ENCODE results near the gene UBE2M. TPM values are rescaled to one million over a fixed set of nuclear protein-coding genes. Genes with fewer than 3 reads are reported as not detected.
A peak's percentile ranks its signal among the peaks of the same experiment; 100 is the strongest.
"Not testable (repeated sequence)": the region's sequence is repeated elsewhere in the genome, so short reads cannot be mapped to it uniquely, and the experiment has no call there.

The UBE2M gene
- total and polyA plus RNA-seq, 2 experiments from 2014 or later, result 27.6 to 64.5 TPM

DNA sequence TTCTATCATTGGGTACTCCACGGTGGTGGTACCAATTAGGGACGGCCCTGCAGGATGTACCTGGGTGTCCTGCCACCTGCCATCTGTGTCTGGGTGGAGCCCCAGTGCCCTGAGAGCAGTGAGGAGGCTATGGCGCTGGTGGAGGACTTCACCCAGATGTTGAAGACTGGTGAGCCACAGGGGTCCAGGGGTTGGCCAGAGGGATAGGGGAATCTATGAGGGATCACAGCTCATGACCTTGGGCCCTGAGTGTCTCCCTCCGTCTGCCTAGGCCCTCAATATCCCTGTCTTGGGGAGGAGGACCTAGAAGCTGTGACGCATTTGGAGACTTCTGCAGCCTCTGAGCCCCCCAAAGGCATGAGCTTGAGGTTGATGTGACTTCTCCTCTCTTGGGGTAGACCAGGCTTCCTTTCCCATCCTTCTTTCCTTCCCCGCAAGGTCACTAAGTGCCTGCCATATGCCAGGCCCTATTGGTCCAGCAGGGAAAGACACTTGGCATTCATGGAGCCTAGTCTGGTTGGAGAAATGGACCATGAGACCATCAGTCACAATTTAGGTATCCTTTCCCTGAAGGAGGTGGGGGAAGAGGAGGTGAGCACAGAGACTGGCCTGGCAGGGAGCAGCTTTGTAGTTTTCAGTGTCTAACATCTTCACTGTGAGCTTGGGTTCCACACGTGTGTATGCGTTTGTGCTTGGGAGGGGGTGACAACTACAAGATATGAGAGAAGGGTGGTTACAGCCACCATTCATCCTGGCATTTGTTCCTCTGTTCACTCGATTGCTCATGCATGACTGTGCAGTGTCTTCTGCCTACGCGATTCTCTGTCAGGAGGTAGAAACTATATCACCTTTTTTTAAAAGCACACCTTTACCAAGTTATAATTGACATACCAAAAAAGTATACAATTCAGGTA lies 19.9 kb upstream of the UBE2M start (continued):
- TF ChIP-seq, protein P1, sequence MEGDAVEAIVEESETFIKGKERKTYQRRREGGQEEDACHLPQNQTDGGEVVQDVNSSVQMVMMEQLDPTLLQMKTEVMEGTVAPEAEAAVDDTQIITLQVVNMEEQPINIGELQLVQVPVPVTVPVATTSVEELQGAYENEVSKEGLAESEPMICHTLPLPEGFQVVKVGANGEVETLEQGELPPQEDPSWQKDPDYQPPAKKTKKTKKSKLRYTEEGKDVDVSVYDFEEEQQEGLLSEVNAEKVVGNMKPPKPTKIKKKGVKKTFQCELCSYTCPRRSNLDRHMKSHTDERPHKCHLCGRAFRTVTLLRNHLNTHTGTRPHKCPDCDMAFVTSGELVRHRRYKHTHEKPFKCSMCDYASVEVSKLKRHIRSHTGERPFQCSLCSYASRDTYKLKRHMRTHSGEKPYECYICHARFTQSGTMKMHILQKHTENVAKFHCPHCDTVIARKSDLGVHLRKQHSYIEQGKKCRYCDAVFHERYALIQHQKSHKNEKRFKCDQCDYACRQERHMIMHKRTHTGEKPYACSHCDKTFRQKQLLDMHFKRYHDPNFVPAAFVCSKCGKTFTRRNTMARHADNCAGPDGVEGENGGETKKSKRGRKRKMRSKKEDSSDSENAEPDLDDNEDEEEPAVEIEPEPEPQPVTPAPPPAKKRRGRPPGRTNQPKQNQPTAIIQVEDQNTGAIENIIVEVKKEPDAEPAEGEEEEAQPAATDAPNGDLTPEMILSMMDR (conservative IDR thresholded peaks at IDR 0.05; ENCODE audit: low read depth in 2 of 2), result no peak
- TF ChIP-seq, protein P2, sequence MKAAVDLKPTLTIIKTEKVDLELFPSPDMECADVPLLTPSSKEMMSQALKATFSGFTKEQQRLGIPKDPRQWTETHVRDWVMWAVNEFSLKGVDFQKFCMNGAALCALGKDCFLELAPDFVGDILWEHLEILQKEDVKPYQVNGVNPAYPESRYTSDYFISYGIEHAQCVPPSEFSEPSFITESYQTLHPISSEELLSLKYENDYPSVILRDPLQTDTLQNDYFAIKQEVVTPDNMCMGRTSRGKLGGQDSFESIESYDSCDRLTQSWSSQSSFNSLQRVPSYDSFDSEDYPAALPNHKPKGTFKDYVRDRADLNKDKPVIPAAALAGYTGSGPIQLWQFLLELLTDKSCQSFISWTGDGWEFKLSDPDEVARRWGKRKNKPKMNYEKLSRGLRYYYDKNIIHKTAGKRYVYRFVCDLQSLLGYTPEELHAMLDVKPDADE (IDR thresholded peaks at IDR 0.05), result no peak
- no peak for TF ChIP-seq EZH2phosphoT487 (IDR thresholded peaks at IDR 0.05; ENCODE audit: unreplicated experiment)

DNA sequence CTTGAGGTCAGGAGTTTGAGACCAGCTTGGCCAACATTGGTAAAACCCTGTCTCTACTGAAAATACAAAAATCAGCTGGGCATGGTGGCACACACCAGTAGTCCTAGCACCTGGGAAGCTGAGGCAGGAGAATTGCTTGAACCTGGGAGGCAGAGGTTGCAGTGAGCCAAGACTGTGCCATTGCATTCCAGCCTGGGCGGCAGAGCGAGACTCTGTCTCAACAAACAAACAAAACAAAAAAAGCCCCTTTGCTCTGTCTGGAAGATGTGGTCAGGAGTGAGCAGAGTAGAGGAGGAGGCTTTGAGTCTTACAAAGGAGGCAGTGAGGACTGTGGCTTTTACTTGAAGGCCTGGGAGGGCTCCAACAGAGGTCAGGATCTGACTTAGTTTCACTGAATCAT lies 19.2 kb upstream of the UBE2M start:
- not testable (repeated sequence) for H3K4me3 Mint-ChIP-seq; H3K27ac ChIP-seq (ENCODE audit: low read depth); H3K27me3 ChIP-seq (ENCODE audit: insufficient read depth); H3K4me3 ChIP-seq; H3K9me2 ChIP-seq (ENCODE audit: insufficient read depth); H3K27ac Mint-ChIP-seq; DNase-seq (ENCODE audit: low spot score); H2AFZ ChIP-seq; H3K36me3 ChIP-seq (ENCODE audit: insufficient read depth); ATAC-seq; H3K4me2 ChIP-seq; H3K9me3 Mint-ChIP-seq; H4K20me1 ChIP-seq (replicated peaks; ENCODE audit: insufficient read depth)
- peaks cover 12% of the 10 kb centered on the region for H3K4me1 ChIP-seq (ENCODE audit: insufficient read depth)
- Mint-ChIP-seq H3K36me3 (ENCODE audit: low read depth) (peaks cover 11% of the 10 kb centered on the region), H3K4me1 (peaks cover 20% of the 10 kb centered on the region), H3K27me3 (ENCODE audit: insufficient read depth, low read depth, poor library complexity) (peaks cover 18% of the 10 kb centered on the region)
- peaks cover 23% of the 10 kb centered on the region for H3K79me2 ChIP-seq (replicated peaks; ENCODE audit: insufficient read depth)
- peaks cover 17% of the 10 kb centered on the region for H3F3A ChIP-seq (replicated peaks; ENCODE audit: low read depth)

DNA sequence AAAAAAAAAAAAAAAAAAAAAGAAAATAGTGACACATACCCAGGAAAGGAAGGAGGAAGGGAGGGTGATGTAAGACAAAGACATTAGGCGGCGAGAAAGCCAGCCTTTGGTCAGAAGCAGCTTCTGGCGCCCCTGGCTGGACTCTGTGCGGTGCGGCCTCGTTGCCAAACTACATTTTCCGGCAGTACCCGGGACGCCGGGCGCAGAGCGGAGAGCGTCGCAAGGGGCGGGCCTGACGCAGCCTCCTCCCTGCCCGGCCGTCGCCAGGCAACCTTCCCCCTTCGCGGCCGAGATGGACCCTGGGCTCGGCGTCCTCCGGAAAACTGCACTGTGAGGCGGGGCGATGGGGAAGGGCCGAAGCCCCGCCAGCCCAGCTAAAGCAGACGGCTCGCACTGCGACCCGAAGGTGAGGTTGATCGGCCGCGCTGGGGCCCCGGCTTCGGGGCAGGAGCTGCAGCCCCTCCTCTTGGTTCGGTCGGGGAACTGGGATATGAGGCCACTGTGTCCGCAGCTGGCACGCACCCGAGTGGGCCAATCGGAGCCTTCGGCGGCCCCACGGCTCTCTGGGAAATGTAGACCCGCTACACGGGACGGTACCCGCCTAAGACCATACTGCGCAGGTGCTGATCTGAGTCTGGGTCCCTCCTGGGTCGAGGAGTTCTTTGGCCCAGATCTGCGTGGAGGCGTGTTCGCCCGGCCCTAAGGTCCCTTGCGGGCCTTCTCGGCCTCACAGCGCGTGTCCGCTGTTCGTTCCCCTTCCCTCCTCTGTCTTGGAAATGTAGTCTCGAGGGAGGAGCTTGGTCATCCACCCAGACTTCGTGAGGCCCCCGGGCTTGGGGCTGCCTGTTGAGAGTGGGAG lies 17.0 kb upstream of the UBE2M start:
- Histone ChIP-seq H3K4me1 (ENCODE audit: insufficient read depth) (peaks cover 12% of the 10 kb centered on the region), H2AFZ (peak overlapping the region; percentile 97), H3K4me3 (peak overlapping the region; percentile 69), H3K79me2 (replicated peaks; ENCODE audit: insufficient read depth) (peaks cover 23% of the 10 kb centered on the region), H3K27me3 (ENCODE audit: insufficient read depth) (no peaks in the 10 kb centered on the region), H3F3A (replicated peaks; ENCODE audit: low read depth) (peaks cover 11% of the 10 kb centered on the region), H3K9me2 (ENCODE audit: insufficient read depth) (no peaks in the 10 kb centered on the region), H3K27ac (ENCODE audit: low read depth) (peak overlapping the region; percentile 76), H4K20me1 (replicated peaks; ENCODE audit: insufficient read depth) (0 out of 2 replicates have a peak, but pooled peaks cover 3% of the 10 kb centered on the region), H3K36me3 (ENCODE audit: insufficient read depth) (no peaks in the 10 kb centered on the region), H3K4me2 (peak overlapping the region; percentile 82)
- DNase-seq (ENCODE audit: low spot score) (peak; percentile 97), ATAC-seq (peak; percentile 67)
- H3K36me3 Mint-ChIP-seq (ENCODE audit: low read depth), result peaks cover 14% of the 10 kb centered on the region
- H3K4me3 Mint-ChIP-seq, result peak overlapping the region; percentile 94
- no peaks in the 10 kb centered on the region; the same call in 2 of the 3 replicates for H3K9me3 Mint-ChIP-seq
- peak overlapping the region; percentile 76; the same call in 1 of the 2 replicates for H3K27ac Mint-ChIP-seq
- peaks cover 11% of the 10 kb centered on the region for H3K27me3 Mint-ChIP-seq (ENCODE audit: insufficient read depth, low read depth, poor library complexity)
- peaks cover 17% of the 10 kb centered on the region for H3K4me1 Mint-ChIP-seq
- TF ChIP-seq ZNF114 (CRISPR knock-in tag; IDR thresholded peaks at IDR 0.05), result no peak
- TF ChIP-seq STAT1 (IDR thresholded peaks at IDR 0.05; ENCODE audit: unreplicated experiment), result no peak
- no peak for TF ChIP-seq EZH2phosphoT487 (IDR thresholded peaks at IDR 0.05; ENCODE audit: unreplicated experiment)
- TF ChIP-seq JUNB (IDR thresholded peaks at IDR 0.05; ENCODE audit: unreplicated experiment), result no peak
- no peak for TF ChIP-seq EZH2 (IDR thresholded peaks at IDR 0.05; ENCODE audit: low read depth, unreplicated experiment)
- TF ChIP-seq CREB1 (CRISPR knock-in tag; IDR thresholded peaks at IDR 0.05; ENCODE audit: low read depth), result peak; percentile 96
- TF ChIP-seq, protein P2 (IDR thresholded peaks at IDR 0.05), result peak; percentile 89
- TF ChIP-seq ZNF331 (CRISPR knock-in tag; IDR thresholded peaks at IDR 0.05; ENCODE audit: low read depth), result no peak
- TF ChIP-seq, protein P1 (conservative IDR thresholded peaks at IDR 0.05; ENCODE audit: low read depth in 2 of 2), result 0 out of 4 replicates have a peak, but pooled peaks of 1 of the 2 experiments have one; percentile 3
- TF ChIP-seq NANOG (IDR thresholded peaks at IDR 0.05; ENCODE audit: borderline replicate concordance), result no peak

All from GM23338 (cell line).